Esophagus squamous epithelium (tissue), 5 donors: Measurements from ENCODE around the gene VAT1L. TPM values are rescaled to one million over a fixed set of nuclear protein-coding genes. Genes with fewer than 3 reads are reported as not detected.

ENCODE experiments used
- DNase-seq: peaks from one replicate; lab custom pipeline; 2025; lab: John Stamatoyannopoulos, UW
- H3K27ac ChIP-seq, 4 donors: fragments of 200-600 bp; sonication (generic); one replicate each; pipeline ENCODE4 v1.5.1; 2016 to 2019; ENCODE audit warnings: mild to moderate bottlenecking in 1 of 4
- H3K27me3 ChIP-seq, 4 donors: fragments of 200-600 bp; sonication (generic); 1 replicate in 3 of 4; 2 replicates in 1 of 4; pipeline versions ENCODE4 v1.5.1 to v1.6.0; 2017 to 2021; ENCODE audit warnings: antibody characterized with exemption in 1 of 4
- H3K36me3 ChIP-seq, 3 donors: fragments of 200-600 bp; sonication (generic); one replicate each; pipeline ENCODE4 v1.5.1; 2016 to 2019
- H3K4me1 ChIP-seq, 3 donors: fragments of 200-600 bp; sonication (generic); one replicate each; pipeline ENCODE4 v1.5.1; 2017 to 2019
- H3K4me3 ChIP-seq, 4 donors: fragments of 200-600 bp; sonication (generic); 1 replicate in 3 of 4; 2 replicates in 1 of 4; pipeline ENCODE4 v1.5.1; 2016 to 2019; ENCODE audit warnings: mild to moderate bottlenecking in 2 of 4, moderate library complexity in 1 of 4
- H3K9me3 ChIP-seq, 3 donors: fragments of 200-600 bp; sonication (generic); one replicate each; pipeline ENCODE4 v1.5.1; 2016 to 2019
- CTCF ChIP-seq, 6 experiments: fragments of 450-650 bp in 4 of 6; fragments of 200-600 bp in 2 of 6; sonication (generic) in 2 of 6; IDR thresholded peaks; one replicate each; pipeline ENCODE4 v1.5.1; 2016 to 2019; ENCODE audit warnings: antibody characterized with exemption in 6 of 6, mild to moderate bottlenecking in 4 of 6, moderate library complexity in 4 of 6
- POLR2A ChIP-seq, 4 donors: fragments of 450-650 bp; IDR thresholded peaks; one replicate each; pipeline ENCODE4 v1.6.1; 2017; ENCODE audit warnings: antibody characterized with exemption in 4 of 4, mild to moderate bottlenecking in 4 of 4, moderate library complexity in 3 of 4
- WGBS, 2 donors: methylation state at CpG; one replicate each; pipeline ENCODE4 v1.1.5; 2018; 5-methylcytosine and 5-hydroxymethylcytosine counted together
- intact Hi-C: fragments of 100-400 bp; cut with DNase I; formaldehyde crosslinking; loops from one replicate; pipeline ENCODE4 v1.15.0; 2022
- total RNA-seq, 4 donors: library from RNA; depleted of rRNA; stranded (reverse); fragments of >200 nt; gene quantifications; one replicate each; pipeline ENCODE4 v1.1.0, GENCODE V29; 2016
- donor health status: DM: yes; HTN: yes; CAD: no.

The VAT1L gene
- total RNA-seq, 4 donors from 2014 or later: 0.56 TPM; not detected in 3

- intact Hi-C loops: no loop called here
- 80 to 88% methylated on average over 5 of the region's 5 CpGs for WGBS, 2 donors
Observed at GRCh38 chr16:77836801-77837200, 48.4 kb downstream of the VAT1L start.

GRCh38 chr16:77838597-77839255 is 50.4 kb downstream of the VAT1L start:
- no peaks in the 10 kb centered on the region for H3K4me1 ChIP-seq
- H3K27me3 ChIP-seq: no peaks in the 10 kb centered on the region
- WGBS, 2 donors: 67 to 78% methylated on average over 7 of the region's 7 CpGs
- intact Hi-C loops: no loop called here
- no peaks in the 10 kb centered on the region for H3K9me3 ChIP-seq
- no peak for DNase-seq
- H3K36me3 ChIP-seq: no peaks in the 10 kb centered on the region
- no peak overlapping the region for H3K4me3 ChIP-seq
- no peak overlapping the region for H3K27ac ChIP-seq
- TF ChIP-seq CTCF (IDR thresholded peaks at IDR 0.05): no peak
- no peak for TF ChIP-seq POLR2A (IDR thresholded peaks at IDR 0.05)

More at GRCh38 chr16:77836801-77837200, 48.4 kb downstream of the VAT1L start:
- H3K27ac ChIP-seq: no peak overlapping the region
- H3K36me3 ChIP-seq: no peaks in the 10 kb centered on the region
- no peak for DNase-seq
- H3K27me3 ChIP-seq: no peaks in the 10 kb centered on the region
- H3K4me1 ChIP-seq: no peaks in the 10 kb centered on the region
- TF ChIP-seq CTCF (IDR thresholded peaks at IDR 0.05): no peak
- no peak for TF ChIP-seq POLR2A (IDR thresholded peaks at IDR 0.05)
- no peak overlapping the region for H3K4me3 ChIP-seq
- H3K9me3 ChIP-seq: no peaks in the 10 kb centered on the region

- Histone ChIP-seq H3K4me1 (no peaks in the 10 kb centered on the region), H3K4me3 (no peak overlapping the region), H3K36me3 (no peaks in the 10 kb centered on the region), H3K27ac (no peak overlapping the region), H3K9me3 (no peaks in the 10 kb centered on the region), H3K27me3 (peaks cover 0 to 3% (median 0%) of the 10 kb centered on the region in 4 donors)
- no peak for DNase-seq
- 54 to 57% methylated on average over 5 of the region's 5 CpGs for WGBS, 2 donors
- intact Hi-C loops: no loop called here
- TF ChIP-seq POLR2A (IDR thresholded peaks at IDR 0.05) (no peak), CTCF (IDR thresholded peaks at IDR 0.05) (no peak)
Observed at GRCh38 chr16:77840093-77840492, 51.7 kb downstream of the VAT1L start.

GRCh38 chr16:77840673-77841501 is 52.5 kb downstream of the VAT1L start:
- DNase-seq: no peak
- Histone ChIP-seq H3K4me3 (no peak overlapping the region), H3K27me3 (peaks cover 0 to 4% (median 0%) of the 10 kb centered on the region in 4 donors), H3K4me1 (no peaks in the 10 kb centered on the region), H3K9me3 (no peaks in the 10 kb centered on the region), H3K36me3 (no peaks in the 10 kb centered on the region), H3K27ac (no peak overlapping the region)
- intact Hi-C loops: no loop called here
- TF ChIP-seq POLR2A (IDR thresholded peaks at IDR 0.05): no peak
- no peak for TF ChIP-seq CTCF (IDR thresholded peaks at IDR 0.05)
- 39 to 52% methylated on average over 6 of the region's 6 CpGs for WGBS, 2 donors

- H3K4me1 ChIP-seq: no peaks in the 10 kb centered on the region
- WGBS, 2 donors: 44 to 61% methylated on average over 3 of the region's 3 CpGs
- DNase-seq: no peak
- H3K36me3 ChIP-seq: no peaks in the 10 kb centered on the region
- no peak overlapping the region for H3K27ac ChIP-seq
- intact Hi-C loops: no loop called here
- no peak for TF ChIP-seq CTCF (IDR thresholded peaks at IDR 0.05)
- TF ChIP-seq POLR2A (IDR thresholded peaks at IDR 0.05): no peak
- H3K4me3 ChIP-seq: no peak overlapping the region
- peaks cover 0 to 4% (median 0%) of the 10 kb centered on the region in 4 donors for H3K27me3 ChIP-seq
- H3K9me3 ChIP-seq: no peaks in the 10 kb centered on the region
Observed at GRCh38 chr16:77841502-77841763, 53.1 kb downstream of the VAT1L start.
